CD4-positive, alpha-beta T cell treated with Interferon gamma for 1 hour (primary cell): ENCODE measurements around the gene SHC3.

Source experiments
- DNase-seq: peaks from one replicate; pipeline ENCODE4 v3.0.0-alpha.2; 2020

SHC3 gene

GRCh38 chr9:89015336-89015735, 163.3 kb downstream of the SHC3 start:
- no peak for DNase-seq

DNA sequence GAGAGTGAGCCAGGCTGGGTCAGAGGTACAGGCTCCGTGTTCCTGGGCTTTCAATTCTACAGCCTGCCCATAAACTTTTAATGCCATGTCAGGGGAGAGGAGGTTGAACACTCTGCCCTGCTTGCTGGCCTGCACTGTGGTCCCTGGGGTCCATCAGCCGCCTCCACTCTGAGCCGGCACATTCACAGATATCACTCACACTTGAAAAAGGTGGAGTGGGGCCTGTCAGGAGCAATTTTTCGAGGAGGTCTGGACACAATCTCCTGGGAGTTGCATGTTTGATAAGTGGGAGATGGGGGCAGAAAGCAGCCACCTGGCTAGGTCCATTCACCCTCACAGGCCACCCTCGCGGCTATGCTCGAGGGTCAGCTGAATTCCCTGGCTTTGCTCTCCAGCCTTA, 164.5 kb downstream of the SHC3 start:
- no peak for DNase-seq

DNA sequence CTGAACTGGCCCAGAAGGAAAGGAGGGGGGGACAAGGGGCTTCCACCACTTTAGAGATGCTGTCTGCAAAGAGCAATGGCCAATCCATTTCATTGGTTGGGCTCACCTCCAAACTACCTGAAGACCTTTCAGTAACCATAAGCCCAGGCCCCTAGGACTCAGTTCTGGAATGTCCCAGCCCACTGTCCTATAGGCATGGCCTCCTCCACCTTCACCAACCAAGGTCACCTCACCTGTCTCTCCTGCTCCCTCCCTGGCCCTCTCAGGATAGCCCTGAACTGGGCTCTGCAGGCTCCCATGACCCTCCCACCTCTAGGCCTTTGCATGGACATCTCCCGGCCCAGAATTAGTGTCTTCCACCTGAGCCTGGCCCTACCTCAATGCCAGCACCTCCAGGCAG, 165.0 kb downstream of the SHC3 start:
- DNase-seq, result no peak

DNA sequence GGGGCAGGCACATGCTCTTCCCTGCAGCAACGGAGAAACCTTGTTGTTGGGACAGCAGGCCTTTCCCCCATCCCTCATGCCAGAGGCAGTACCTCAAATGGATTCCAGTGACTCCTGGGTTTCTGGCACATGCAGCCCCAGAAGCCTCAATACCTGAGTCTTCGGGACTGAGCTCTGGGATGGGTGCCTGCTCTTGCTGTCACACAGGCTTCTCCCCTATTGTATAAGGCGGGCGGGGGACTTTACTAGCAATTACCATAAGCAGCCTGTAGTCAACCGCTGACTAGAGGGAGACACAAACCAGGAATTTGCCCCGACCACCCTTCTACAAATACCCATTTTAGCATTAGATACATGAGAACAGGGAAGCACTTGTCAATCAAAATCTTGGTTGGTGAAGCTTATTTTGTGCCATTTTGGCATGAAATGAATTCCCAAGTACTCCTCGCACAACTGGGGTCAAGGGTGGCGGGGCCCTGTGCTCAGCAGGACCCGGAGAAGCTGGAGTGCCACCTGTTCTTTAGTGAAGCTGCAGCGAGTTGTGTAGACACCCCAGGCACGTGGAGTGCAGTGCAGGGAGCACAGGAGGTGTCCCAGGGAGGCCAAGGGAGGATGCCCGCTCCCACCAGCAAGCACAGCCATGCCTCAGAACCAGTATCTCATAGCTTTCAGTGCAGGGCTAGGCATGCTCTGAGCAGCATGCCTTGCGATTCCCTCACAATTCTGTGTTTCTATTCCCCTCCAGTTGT, 166.2 kb downstream of the SHC3 start:
- DNase-seq, result no peak

- no peak for DNase-seq
Observed at GRCh38 chr9:89011683-89012082, 166.9 kb downstream of the SHC3 start.

GRCh38 chr9:89010526-89011111, 168.0 kb downstream of the SHC3 start:
- DNase-seq, result no peak

DNA sequence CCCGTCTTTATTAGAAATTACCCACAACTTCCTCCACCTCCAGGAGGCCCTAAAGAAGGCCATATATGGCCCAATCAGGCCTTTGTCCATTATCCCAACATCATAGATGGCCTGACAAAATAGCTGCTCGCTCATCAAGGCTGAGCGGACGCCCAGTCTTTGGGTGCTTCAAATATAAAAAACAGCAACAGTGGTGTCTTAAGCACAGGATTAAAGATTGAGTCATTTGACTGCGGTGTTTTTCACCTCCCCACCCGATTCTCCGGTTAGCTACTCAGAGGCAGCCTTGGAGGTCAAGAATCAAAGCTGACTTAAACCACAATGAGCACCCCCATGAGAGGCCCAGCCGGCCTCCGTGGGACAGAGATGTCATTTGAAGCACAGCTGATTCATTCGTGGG, 168.6 kb downstream of the SHC3 start:
- no peak for DNase-seq

DNA sequence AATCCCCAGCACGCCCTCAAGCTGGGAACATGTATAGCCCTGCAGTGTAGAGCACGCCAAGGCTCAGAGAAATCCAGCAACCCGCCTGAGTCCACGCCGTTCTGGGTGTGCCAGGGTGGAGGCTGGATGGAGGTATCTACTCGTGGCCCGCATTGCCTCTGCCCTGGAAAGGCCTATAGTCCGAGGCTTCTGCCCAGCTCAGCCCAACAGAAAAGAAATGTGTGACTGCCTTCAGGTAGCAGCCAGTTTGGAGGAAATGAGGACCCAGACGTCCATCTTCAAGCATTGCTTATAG, 169.1 kb downstream of the SHC3 start:
- no peak for DNase-seq

GRCh38 chr9:89008744-89009545, 169.7 kb downstream of the SHC3 start:
- no peak for DNase-seq

GRCh38 chr9:89008055-89008743, 170.4 kb downstream of the SHC3 start:
- no peak for DNase-seq

DNA sequence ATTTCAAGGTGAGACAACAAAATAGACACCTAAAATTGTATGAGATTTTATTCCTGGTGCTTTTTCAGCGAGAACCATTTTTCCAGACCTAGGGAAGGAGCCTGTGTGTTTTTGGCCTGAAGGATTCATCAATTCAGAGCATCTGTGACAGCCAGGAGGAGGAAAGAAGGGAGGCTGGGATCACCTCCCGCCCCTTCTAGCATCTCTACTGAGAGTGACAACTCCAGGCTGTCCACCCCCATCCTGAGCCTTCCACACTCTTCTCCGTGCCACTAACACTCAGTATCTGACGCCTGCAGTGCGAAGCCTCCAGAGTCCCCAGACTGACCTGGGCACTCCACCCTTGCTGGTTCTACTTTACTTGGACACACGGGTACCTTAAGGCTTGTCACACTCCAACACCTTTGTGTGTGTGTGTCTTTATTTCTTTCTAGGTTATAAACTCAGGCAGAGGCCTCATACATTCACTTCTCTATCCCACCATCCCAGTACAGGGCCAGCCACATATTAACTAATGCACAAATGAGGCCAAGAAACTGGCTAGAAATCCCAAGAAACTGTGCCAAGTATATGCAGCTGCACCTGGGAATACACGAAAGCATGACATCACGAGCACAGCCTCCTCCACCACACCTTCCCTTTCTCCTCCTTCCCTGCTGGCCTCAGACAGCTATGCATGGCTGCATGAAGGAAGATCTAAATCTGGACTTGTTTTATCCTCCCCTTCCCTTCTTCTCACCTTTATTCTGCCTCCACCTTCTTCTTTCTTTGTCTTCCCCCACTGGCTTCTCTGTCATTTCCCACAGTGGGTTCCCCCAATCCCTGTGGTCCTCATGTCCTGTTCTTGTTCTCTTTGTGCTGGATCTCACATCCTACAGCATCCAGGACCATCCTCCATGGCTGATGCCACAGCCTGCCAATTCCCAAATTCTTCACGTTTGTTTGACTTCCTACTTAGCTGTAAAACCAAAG, 171.3 kb downstream of the SHC3 start:
- DNase-seq, result no peak

GRCh38 chr9:89006267-89006666, 172.4 kb downstream of the SHC3 start:
- no peak for DNase-seq

DNA sequence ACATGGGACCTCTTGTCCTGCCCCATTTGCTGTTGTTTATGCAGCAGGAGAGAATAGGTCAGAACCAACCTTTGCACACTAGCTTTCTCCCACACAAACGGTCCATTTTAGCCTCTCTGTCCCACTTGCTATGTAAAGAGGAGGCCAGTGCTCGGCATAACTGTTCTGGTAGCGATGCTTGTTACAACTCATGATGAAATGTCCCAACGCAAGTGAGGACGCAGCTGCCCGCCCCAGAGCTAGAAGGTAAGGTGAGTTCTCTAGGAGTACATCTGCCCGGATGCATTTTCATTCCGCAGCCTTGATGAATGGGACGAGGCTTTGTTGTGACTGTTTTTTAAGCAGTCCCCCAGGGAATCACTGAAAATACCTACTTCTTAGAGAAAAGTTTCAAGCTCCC, 173.3 kb downstream of the SHC3 start:
- DNase-seq, result no peak

- DNase-seq, result no peak
Observed at GRCh38 chr9:89002987-89003386, 175.6 kb downstream of the SHC3 start.

- no peak for DNase-seq
Observed at GRCh38 chr9:89001917-89002540, 176.6 kb downstream of the SHC3 start.

DNA sequence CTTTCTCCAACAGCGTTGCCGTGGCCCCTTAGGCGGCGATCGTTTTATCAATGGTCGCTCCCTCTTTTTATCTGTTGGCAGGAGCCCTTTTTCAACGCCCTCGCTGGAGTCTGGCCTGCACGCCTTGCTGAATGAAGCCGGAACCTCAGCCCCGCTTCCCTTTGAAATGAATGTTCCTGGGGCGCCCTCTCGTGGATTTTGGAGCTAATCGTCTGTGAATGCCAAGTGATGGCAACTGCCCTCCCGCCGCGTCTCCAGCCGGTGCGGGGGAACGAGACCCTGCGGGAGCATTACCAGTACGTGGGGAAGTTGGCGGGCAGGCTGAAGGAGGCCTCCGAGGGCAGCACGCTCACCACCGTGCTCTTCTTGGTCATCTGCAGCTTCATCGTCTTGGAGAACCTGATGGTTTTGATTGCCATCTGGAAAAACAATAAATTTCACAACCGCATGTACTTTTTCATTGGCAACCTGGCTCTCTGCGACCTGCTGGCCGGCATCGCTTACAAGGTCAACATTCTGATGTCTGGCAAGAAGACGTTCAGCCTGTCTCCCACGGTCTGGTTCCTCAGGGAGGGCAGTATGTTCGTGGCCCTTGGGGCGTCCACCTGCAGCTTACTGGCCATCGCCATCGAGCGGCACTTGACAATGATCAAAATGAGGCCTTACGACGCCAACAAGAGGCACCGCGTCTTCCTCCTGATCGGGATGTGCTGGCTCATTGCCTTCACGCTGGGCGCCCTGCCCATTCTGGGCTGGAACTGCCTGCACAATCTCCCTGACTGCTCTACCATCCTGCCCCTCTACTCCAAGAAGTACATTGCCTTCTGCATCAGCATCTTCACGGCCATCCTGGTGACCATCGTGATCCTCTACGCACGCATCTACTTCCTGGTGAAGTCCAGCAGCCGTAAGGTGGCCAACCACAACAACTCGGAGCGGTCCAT, 177.4 kb downstream of the SHC3 start:
- DNase-seq, result peak; percentile 65

DNA sequence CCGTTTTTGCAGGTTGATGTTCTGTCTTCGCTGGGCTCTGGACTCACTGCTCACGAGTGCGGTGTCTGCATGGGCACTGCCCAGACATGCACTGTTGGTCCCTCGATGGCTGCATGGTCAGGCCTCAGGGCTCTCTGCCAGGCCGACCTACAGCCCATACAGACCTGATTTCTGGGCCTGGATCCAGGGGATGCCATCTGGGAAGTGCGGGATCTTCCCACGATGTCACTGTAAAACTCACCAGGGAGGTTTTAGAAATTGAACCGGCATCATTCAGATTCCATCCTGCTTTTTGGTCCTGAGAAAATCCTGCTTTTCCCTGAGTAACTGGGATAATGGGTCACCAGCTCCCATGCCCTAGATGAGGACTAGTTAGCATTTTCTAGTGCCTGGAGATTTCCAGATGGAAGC, 178.2 kb downstream of the SHC3 start:
- DNase-seq, result no peak

- DNase-seq, result no peak
Observed at GRCh38 chr9:88998911-88999310, 179.7 kb downstream of the SHC3 start.

DNA sequence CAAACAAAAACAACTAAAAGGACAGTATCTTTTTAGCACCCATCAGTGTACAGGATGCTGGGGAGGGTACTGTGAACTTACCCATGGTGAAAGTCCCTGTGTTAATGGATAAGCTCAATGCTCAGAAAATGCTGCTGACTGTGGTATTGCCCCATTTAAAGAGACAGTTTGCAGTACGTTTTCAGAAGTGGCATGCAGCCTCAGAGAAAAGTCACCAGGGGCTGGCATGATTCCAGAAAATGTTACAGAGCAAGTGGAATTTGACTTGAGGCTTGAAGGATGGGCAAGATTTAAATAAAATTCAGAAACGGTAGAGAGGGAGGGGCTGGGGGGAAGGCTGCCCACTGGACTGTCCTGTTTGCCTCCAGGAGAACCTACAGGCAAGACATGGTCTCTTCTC, 180.1 kb downstream of the SHC3 start:
- DNase-seq, result no peak

DNA sequence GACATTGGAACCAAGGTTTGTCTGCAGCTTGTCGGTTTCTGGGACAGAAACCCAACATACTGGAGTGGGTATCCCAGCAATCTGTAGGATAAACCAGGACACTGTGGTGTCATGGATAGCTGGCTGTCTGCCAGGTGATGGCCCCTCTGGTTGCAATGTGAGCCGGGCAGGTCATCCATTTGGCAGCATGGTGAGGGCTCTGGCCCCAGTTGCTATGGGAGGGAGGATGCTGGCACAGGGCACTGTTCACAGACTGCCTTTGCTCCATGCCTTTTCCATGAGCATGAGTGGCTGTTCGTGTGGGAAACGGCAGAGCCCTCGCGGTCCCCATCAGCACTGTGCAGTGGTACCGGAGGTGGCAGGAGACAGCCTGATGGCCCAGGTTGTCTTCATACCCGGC, 181.0 kb downstream of the SHC3 start:
- DNase-seq, result no peak

DNA sequence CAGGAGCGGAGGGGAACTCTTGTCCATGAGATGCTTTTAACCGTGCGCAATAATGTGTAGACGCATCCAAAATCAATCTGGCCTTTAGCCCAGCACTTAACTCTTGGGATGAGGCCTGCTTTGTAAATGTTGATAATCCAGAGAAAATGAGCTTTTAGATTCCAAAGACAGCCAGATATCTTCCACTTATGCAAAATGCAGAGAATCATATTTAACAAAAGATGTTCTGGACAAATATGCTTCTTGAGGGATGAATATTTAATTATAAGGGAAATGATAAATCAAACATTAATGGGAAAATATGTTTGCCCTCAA, 181.7 kb downstream of the SHC3 start:
- no peak for DNase-seq
